ENCODE results near the gene ACAT2. TPM values are rescaled to one million over a fixed set of nuclear protein-coding genes. Genes with fewer than 3 reads are reported as not detected.
"Not testable (repeated sequence)": the region's sequence is repeated elsewhere in the genome, so short reads cannot be mapped to it uniquely, and the experiment has no call there.

The ACAT2 gene
- total RNA-seq, 1 experiment from 2014 or later: 79.7 TPM

DNA sequence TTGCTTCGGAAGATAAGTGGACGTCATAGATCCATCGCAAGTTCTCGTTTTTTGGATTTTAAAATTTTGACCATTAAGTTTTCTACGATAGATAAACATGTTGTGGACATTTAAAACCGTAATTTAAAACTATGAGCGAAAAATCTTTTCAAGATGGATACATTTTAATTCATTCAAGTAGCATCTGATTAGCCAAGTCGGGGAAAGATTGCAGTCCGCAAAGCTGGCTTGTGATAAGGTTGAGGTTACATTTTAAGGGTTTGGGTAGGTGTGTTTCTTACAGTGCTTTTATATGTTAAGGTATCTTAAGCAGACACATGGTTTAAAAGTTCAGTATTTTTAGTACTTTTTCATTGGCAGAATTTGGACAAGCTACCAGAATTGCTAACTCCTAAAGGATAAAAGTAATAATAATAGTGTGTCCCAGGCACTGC is 33.3 kb upstream of the ACAT2 start:
- DNase-seq (ENCODE audit: low spot score): no peak
- in situ Hi-C loops (cut with HindIII; ENCODE audit: low sequenced_read_pairs): no loop called here

DNA sequence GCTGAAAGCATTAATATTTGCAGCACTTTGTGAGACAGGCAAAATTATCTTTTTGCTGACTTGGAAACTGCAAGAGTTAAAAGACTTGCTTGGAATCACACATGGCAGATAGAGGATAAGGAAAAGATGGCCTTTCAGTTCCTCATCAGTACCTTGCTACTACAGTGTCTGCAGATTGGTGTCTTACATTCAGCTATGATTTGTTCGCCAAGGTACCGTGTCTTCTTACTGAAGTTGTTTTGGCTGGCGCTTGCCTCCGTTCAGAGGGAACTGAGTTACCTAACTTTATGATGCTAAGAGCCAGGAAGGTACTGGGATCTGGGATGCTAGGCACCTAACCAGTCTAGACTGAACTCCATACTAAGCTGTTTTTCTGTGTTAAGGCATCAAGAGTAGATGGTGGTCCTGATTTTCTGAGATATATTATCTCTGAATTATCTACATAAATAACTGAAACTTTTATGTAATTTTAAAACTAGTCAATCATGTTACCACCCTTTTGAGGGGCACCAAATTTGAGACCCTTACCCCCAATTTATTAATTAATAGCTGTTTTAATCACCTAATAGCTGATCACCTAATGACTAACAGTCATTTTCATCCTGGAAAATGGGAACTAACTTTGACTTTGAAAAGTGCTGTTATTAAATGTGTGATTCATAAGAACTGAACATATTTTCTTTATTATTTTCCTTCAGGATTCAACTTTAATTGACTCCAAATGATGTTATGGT is 32.1 kb upstream of the ACAT2 start:
- DNase-seq (ENCODE audit: low spot score): peak; percentile 9
- in situ Hi-C loops (cut with HindIII; ENCODE audit: low sequenced_read_pairs): no loop called here

DNA sequence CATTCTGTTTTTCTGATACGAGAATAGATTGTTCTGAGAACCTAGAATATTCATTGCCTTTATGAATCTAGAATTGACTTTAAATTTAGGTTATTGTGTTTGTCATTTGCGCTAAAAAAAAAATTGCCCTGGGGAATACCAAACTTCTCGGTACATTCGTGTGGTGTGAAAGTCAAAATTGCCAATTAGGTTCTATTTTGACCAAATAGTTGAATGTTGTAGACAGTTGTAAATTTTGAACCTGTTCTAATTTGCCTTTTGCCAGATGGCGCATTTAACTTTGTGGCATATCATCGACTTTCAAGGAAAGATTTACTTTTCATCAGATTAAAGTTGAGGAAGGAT is 31.5 kb upstream of the ACAT2 start:
- DNase-seq (ENCODE audit: low spot score): no peak
- in situ Hi-C loops (cut with HindIII; ENCODE audit: low sequenced_read_pairs): no loop called here

DNA sequence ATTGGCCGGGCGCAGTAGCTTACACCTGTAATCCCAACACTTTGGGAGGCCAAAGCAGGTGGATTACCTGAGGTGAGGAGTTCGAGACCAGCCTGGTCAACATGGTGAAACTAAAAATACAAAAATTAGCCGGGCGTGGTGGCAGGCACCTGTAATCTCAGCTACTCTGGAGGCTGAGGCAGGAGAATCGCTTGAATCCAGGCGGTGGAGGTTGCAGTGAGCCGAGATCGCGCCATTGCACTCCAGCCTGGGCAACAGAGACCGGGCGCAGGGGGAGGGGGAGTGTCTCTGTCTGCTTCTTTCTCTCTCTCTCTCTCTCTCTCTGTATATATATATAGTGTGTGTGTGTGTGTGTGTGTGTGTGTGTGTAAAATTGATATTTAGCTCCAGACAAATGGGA is 29.3 kb upstream of the ACAT2 start:
- in situ Hi-C loops (cut with HindIII; ENCODE audit: low sequenced_read_pairs); DNase-seq (ENCODE audit: low spot score): not testable (repeated sequence)

DNA sequence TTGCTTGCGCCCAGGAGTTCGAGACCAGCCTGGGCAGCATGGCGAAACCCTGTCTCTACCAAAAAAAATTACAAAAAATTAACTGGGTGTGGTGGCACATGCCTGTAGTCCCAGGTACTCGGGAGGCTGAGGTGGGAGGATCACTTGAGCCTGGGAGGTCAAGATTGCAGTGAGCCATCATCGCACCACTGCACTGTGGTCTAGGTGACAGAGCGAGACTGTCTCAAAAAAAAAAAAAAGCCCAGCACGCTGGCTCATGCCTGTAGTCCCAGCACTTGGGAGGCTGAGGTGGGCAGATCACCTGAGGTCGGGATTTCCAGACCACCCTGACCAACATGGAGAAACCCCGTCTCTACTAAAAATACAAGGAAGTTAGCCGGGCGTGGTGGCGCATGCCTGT is 28.4 kb upstream of the ACAT2 start:
- DNase-seq (ENCODE audit: low spot score); in situ Hi-C loops (cut with HindIII; ENCODE audit: low sequenced_read_pairs): not testable (repeated sequence)

DNA sequence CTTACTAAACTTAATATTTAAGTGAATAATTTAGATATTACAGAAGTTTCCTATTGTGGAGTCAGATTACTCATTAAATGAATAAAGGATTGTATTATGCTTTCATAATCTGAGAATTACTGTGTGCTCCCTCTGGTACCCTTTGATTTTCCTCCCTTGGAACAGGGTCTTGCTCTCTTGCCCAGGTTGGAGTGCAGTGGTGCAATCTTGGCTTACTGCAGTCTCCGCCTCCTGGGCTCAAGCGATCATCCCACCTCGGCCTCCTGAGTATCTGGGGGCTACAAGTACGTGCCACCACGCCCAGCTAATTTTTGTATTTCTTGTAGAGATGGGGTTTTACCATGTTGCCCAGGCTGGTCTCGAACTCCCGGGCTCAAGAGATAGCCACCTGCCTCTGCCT is 24.9 kb upstream of the ACAT2 start:
- in situ Hi-C loops (cut with HindIII; ENCODE audit: low sequenced_read_pairs): no loop called here
- DNase-seq (ENCODE audit: low spot score): no peak

DNA sequence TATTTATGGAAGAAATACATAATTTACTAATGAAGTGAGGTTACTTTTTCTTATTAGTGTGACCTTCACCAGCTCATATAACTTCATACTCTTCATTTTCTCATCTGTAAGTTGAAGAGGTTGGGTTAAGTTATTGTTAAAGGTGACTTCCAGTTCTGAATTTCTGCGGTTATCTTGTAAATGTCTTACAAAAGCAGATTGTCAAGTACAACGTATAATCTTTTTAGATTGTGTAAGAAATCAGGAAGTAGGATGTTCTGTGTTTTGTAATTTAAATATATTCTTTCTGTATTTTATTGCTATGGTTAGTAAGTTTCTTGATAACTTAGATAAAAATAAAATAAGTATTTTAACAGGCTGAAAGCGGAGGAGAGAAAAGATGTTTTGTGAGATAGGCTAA is 22.5 kb upstream of the ACAT2 start:
- no peak for DNase-seq (ENCODE audit: low spot score)
- in situ Hi-C loops (cut with HindIII; ENCODE audit: low sequenced_read_pairs): no loop called here

DNA sequence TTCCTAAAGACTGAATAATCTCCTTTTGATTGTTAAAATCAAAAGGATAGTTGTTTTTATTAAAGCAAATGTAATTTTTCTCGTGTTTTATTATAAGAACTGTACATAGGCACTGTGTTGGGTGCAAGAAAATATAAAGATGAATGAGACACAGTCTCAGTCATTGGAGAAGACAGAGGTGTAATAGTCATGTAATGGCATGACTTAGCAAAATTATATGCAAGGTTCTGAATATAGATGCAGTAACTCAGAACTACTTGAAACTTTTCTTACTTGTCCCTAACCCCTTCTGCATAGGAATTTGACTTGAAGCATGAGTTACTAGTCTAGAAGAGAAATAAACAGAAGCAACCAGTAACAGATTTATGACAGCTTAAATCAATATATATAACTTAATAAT is 19.7 kb upstream of the ACAT2 start:
- DNase-seq (ENCODE audit: low spot score): no peak
- in situ Hi-C loops (cut with HindIII; ENCODE audit: low sequenced_read_pairs): no loop called here

DNA sequence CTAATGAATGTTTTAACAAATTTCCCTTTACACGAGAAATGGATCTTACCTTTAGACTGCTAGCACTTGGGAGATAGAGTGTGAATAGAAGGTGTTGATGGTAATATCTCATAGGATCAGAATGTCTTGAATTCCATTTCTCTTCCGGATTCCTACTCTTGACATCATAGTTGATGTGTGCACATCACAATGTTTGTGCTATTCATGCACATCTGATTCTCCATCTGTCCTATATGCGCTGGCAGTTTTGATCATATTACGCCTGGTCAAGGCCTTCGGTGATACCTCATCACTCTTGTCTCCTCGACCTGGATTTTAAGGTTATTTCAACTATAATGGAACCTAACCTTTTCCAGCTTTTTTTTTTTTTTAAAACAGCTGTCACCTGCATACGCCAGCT is 16.8 kb upstream of the ACAT2 start:
- no peak for DNase-seq (ENCODE audit: low spot score)
- in situ Hi-C loops (cut with HindIII; ENCODE audit: low sequenced_read_pairs): no loop called here

DNA sequence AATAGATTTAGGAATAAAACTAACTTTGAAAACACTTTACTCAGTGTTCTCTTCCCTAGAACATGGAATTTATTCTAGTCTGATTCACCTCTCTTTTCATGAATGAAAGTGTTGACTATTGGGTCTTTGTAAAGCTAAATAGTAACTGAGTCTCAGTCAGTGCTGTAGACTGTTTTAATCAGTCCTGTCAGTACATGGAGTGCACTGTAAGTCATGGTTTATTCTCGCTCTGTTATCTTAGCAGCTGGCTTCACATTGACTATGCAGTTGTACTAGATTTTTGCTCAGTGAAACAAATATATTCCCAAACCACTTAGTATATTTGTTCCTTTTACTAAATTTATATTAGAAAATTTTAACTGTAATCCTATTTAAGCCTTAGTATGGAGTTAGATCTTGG is 15.1 kb upstream of the ACAT2 start:
- no peak for DNase-seq (ENCODE audit: low spot score)
- in situ Hi-C loops (cut with HindIII; ENCODE audit: low sequenced_read_pairs): no loop called here

DNA sequence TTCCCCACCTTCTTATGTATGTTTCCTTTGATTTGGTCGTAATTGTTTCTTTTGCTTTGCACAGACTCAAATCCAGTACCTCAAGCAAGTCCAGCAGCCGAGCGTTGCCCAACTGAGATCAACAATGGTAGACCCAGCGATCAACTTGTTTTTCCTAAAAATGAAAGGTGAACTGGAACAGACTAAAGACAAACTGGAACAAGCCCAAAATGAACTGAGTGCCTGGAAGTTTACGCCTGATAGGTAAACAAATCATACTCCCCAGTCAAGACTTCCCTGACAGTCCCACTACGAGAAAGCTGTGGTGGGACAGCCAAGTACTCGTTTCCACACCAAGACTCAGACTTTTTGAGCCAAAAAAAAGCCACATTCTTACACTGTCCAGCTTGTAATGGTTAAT is 13.7 kb upstream of the ACAT2 start:
- in situ Hi-C loops (cut with HindIII; ENCODE audit: low sequenced_read_pairs): not testable (repeated sequence)

DNA sequence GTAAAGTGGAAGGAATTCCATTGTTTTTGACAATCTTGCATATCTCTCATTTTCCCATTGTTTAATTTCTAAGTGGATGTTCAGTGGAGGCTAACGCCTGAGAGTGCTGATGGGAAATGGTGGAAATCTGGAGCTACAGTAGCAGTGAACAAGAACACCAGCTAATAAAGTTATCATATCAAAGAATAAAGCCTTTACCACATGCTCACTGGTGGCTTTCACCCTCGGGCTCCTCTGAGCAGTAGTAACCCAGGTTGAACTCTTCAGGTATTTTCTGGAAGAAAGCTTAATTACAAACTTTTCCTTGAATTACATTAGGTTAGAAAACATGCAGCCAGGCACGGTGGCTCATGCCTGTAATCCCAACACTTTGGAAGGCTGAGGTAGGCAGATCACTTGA is 10.4 kb upstream of the ACAT2 start:
- in situ Hi-C loops (cut with HindIII; ENCODE audit: low sequenced_read_pairs): no loop called here
- no peak for DNase-seq (ENCODE audit: low spot score)

More for the DNA sequence above, 13.7 kb upstream of the ACAT2 start:
- DNase-seq (ENCODE audit: low spot score): not testable (repeated sequence)

DNA sequence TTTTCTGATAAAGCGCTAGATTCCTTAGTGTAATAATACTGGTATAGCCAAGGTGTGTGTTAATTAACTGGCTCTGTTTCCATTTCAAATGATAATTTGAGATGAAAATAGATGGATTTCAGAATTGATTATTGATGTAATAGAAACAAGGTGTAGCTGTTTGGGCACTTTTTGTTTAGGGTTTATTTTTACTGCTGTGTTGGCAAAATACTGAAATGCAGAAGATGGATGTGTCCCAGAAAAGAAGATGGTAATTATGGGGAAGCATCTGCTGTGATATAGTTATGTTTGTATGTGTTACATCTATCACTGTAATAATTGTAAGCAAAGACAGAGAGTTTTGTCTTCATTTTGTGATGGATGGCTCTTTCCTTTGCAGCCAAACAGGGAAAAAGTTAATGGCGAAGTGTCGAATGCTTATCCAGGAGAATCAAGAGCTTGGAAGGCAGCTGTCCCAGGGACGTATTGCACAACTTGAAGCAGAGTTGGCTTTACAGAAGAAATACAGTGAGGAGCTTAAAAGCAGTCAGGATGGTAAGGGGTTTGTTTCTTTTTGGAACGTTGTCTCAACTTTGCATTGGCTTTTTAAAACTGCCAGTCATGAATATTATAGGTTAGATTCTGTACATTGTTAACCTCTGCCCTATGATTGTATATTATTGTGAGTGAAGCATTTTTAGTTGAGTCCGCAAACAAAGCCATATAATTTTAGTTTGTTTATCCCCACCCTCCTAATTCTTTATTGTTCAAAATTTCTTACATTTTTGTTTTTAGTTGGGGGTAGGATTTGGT is 8.6 kb upstream of the ACAT2 start:
- no peak for DNase-seq (ENCODE audit: low spot score)
- in situ Hi-C loops (cut with HindIII; ENCODE audit: low sequenced_read_pairs): no loop called here

DNA sequence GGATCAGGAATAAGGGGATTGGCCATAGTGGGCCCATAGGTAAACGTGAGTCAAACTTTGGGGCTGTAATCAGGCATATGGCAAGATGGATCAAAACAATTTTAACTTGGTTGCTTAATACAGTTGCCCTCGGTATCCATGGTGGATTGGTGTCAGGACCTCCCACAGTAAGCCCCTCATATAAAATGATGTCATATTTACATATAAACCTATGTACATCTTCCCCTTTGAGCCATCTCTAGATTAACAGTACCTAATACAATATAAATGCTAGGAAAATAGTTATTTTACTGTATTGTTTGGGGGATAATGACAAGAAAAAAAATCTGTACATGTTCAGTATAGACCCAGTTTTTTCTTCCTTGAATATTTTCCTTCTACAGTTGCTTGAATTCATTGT is 7.4 kb upstream of the ACAT2 start:
- in situ Hi-C loops (cut with HindIII; ENCODE audit: low sequenced_read_pairs): no loop called here
- no peak for DNase-seq (ENCODE audit: low spot score)

DNA sequence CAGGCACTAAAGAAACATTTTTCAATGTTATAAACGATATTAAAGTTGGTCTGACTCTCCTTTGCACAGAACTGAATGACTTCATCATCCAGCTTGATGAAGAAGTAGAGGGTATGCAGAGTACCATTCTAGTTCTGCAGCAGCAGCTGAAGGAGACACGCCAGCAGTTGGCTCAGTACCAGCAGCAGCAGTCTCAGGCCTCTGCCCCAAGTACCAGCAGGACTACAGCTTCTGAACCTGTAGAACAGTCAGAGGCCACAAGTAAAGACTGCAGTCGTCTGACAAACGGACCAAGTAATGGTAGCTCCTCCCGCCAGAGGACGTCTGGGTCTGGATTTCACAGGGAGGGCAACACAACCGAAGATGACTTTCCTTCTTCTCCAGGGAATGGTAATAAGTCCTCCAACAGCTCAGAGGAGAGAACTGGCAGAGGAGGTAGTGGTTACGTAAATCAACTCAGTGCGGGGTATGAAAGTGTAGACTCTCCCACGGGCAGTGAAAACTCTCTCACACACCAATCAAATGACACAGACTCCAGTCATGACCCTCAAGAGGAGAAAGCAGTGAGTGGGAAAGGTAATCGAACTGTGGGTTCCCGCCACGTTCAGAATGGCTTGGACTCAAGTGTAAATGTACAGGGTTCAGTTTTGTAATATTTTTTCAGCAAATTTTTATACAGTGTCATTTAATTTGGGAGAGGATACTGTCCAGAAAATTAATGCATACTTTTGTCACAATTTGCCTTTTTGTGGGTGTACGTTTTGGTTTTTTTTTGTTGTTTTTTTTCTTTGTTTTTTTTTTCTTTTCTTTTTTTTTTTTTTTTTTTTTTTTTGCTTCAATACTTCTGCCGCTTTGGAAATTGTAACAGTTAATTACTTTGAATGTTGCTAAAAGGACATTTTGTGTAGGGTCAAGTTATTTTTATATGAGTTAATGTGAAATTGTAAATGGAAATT is 6.6 kb upstream of the ACAT2 start:
- in situ Hi-C loops (cut with HindIII; ENCODE audit: low sequenced_read_pairs): no loop called here
- peak; percentile 39 for DNase-seq (ENCODE audit: low spot score)

DNA sequence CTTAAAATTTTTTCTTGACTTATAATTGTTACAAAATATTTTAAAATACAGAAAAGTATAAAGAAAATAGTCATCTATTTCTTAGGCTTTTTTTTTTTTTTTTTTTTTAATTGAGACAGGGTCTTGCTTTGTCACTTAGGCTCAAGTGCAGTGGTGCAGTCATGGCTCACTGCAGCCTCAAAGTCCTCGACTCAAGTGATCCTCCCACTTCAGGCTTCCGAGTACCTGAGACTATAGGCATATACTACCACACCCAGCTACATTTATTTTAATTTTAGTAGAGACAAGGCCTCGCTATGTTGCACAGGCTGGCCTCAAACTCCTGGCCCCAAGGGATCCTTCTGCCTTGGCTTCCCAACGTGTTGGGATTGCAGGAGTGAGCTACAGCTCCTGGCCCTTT is 5.3 kb upstream of the ACAT2 start:
- DNase-seq (ENCODE audit: low spot score): no peak
- in situ Hi-C loops (cut with HindIII; ENCODE audit: low sequenced_read_pairs): no loop called here

DNA sequence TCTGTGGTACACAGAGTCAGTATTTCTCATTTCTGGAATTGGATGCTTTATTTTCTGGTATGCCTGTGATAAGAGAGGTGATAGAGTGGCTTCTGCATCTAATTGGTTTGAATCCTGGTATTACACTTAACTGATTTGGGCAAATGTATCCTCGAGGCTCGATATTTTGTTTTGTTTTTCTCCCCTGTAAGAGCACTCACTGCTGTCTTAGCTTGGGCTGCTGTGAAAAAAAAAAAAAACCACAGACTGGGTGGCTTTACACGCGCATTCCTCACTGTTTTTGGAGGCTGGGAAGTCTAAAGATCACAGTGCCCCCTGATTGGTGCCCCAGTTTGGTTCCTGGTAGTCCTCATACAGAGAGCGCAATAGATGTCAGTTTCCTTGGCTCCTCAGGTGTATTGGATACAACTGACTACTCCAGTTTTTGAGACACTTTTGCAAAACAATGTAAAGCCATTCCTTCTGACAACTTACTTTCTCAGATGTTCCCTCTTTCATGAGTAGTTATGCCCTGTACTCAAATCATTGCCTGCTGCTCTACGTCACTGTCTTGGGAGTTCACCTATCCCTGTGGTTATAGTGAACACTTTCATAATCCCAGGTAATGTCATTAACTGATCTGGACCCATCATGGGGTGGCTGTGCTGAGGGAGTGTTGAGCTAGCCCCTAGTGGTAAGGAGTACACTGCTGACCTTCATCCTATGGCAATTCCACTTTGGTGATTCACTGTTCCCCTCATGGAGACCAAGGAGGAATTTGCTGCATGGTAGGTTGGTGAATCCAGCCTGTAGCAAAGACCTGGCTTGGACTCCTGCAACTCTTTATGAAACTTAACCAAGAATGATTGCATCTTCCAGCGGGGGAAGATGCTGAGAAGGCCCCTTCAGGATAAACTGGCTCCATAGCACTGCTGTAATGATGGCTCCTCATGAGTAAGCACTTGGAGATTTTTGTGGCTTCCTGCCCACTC is 3.5 kb upstream of the ACAT2 start:
- DNase-seq (ENCODE audit: low spot score): no peak

DNA sequence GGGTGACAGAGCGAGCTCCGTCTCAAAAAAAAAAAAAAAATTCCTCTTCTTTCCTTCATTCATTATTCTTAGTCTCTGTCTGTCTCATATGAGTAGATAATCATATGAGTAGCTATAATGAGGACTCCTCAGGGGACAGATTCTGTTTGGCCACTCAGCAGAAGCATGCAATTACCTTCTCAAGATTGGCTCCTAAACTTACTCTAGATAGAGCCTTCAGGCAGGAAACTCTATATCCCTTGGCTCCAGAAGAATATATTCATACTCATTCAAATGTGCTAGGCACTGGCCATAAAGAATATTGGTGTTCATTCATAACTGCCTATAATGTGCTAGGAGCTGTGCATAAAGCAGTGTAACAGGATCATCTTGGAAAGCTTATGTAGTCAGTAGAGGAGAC is 2.2 kb upstream of the ACAT2 start:
- DNase-seq (ENCODE audit: low spot score): no peak
- in situ Hi-C loops (cut with HindIII; ENCODE audit: low sequenced_read_pairs): no loop called here

More for the DNA sequence above, 3.5 kb upstream of the ACAT2 start:
- in situ Hi-C loops (cut with HindIII; ENCODE audit: low sequenced_read_pairs): no loop called here

DNA sequence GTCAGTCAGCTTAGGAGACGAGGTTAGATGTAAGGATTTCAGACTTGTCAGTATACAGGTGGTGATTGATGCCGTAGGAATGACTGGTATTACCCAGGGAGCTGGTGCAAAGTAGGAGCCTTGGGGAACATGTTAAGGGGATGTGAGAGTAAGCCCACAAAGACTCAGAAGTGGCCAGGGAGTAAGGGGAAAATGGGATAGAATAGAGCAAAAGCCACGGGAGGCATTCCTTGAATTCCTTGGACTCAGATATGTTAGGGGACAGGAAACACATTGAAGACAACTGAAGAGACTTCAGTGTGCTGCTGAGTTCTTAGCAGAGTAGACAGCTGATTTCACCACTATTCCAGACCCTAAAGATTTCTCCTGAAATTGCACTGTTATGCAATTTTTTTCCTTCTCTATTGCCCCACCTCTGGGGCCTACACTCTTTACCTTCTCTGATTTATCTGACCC is 1.2 kb upstream of the ACAT2 start:
- in situ Hi-C loops (cut with HindIII; ENCODE audit: low sequenced_read_pairs): no loop called here
- DNase-seq (ENCODE audit: low spot score): peak; percentile 33

Data from G401 (cell line).